PFSK-1 (cell line): ENCODE data around the gene CENPA.

Source experiments
- FOXP2 ChIP-seq: optimal IDR thresholded peaks from 2 replicates; pipeline ENCODE3; 2011; ENCODE audit warnings: borderline replicate concordance, control low read depth, inconsistent platforms; ENCODE audit not compliant: insufficient read depth; ENCODE audit errors: extremely low read length, extremely low read depth
- POLR2AphosphoS5 ChIP-seq: IDR thresholded peaks from 2 replicates; pipeline ENCODE4 v1.6.1; 2012; ENCODE audit warnings: low read depth, mild to moderate bottlenecking, control low read depth, low read length, moderate library complexity
- SIN3A ChIP-seq: IDR thresholded peaks from 2 replicates; pipeline ENCODE4 v1.6.1; 2012; ENCODE audit warnings: mild to moderate bottlenecking, low read length, moderate library complexity, borderline replicate concordance; ENCODE audit not compliant: insufficient read depth
- TAF1 ChIP-seq: IDR thresholded peaks from 2 replicates; pipeline ENCODE4 v1.6.1; 2012; ENCODE audit warnings: low read length, control low read depth, borderline replicate concordance; ENCODE audit not compliant: insufficient read depth
- TF ChIP-seq, protein P1 (sequence below), 2 experiments: IDR thresholded peaks; 2 replicates each; pipeline versions ENCODE4 v1.6.1 to v1.8.0; 2011 to 2012; ENCODE audit warnings: low read depth in 2 of 2, low read length in 2 of 2, control low read depth in 1 of 2, inconsistent platforms in 1 of 2, mild to moderate bottlenecking in 1 of 2, moderate library complexity in 1 of 2; ENCODE audit not compliant: insufficient read depth in 1 of 2

Gene CENPA

DNA sequence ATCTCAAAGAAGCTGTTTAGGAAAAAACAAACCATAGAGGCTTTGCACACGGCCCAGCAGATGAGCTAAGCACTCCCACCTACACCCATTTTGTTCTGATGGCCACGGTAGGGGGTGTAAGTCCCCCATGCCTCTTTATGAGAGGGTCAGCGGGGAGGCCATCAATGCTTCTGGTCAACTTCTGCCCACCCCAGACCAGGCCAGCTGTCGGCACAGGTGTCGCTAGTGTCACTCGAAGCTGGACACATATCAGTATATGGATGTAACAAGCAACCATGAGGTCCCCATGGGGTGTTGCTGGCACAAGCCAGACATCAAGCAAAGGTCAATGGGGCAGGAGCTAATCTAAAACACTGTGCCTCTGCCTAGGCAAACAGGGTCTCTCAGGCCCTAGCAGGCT lies 45.5 kb upstream of the CENPA start:
- TF ChIP-seq SIN3A (no peak), TAF1 (no peak), POLR2AphosphoS5 (no peak), FOXP2 (no peak)
- TF ChIP-seq, protein P1, sequence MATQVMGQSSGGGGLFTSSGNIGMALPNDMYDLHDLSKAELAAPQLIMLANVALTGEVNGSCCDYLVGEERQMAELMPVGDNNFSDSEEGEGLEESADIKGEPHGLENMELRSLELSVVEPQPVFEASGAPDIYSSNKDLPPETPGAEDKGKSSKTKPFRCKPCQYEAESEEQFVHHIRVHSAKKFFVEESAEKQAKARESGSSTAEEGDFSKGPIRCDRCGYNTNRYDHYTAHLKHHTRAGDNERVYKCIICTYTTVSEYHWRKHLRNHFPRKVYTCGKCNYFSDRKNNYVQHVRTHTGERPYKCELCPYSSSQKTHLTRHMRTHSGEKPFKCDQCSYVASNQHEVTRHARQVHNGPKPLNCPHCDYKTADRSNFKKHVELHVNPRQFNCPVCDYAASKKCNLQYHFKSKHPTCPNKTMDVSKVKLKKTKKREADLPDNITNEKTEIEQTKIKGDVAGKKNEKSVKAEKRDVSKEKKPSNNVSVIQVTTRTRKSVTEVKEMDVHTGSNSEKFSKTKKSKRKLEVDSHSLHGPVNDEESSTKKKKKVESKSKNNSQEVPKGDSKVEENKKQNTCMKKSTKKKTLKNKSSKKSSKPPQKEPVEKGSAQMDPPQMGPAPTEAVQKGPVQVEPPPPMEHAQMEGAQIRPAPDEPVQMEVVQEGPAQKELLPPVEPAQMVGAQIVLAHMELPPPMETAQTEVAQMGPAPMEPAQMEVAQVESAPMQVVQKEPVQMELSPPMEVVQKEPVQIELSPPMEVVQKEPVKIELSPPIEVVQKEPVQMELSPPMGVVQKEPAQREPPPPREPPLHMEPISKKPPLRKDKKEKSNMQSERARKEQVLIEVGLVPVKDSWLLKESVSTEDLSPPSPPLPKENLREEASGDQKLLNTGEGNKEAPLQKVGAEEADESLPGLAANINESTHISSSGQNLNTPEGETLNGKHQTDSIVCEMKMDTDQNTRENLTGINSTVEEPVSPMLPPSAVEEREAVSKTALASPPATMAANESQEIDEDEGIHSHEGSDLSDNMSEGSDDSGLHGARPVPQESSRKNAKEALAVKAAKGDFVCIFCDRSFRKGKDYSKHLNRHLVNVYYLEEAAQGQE (IDR thresholded peaks at IDR 0.05; ENCODE audit: insufficient read depth in 1 of 2, low read depth in 2 of 2, low read length in 2 of 2): no peak

DNA sequence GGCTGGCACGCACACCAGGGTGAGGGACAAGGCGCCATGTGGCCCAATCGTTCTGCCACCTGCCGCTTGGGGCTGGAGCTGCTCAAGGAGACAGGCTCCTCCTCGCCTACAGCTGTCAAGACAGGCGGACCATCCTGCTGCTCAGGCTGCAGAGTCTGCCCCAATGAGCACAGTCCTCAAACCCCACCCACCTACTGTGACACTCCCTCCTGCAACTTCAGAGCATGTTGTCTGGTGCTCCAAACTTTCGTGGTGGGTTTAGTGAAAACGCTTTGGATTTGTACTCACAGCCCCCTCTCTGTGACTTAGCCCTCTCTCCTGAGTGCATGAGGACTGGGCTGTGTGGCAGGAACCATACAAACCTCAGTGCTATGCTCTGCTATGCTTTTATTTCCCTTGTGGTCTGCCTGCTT lies 45.0 kb upstream of the CENPA start:
- TF ChIP-seq SIN3A (no peak), FOXP2 (no peak), POLR2AphosphoS5 (no peak), TAF1 (no peak)
- TF ChIP-seq, protein P1 (IDR thresholded peaks at IDR 0.05; ENCODE audit: insufficient read depth in 1 of 2, low read depth in 2 of 2, low read length in 2 of 2): no peak

- TF ChIP-seq SIN3A (no peak), TAF1 (no peak), POLR2AphosphoS5 (no peak), FOXP2 (no peak)
- TF ChIP-seq, protein P1 (IDR thresholded peaks at IDR 0.05; ENCODE audit: insufficient read depth in 1 of 2, low read depth in 2 of 2, low read length in 2 of 2): no peak
Observed at GRCh38 chr2:26742048-26742770, 43.6 kb upstream of the CENPA start.

GRCh38 chr2:26743852-26744251 lies 42.0 kb upstream of the CENPA start:
- TF ChIP-seq FOXP2: no peak
- TF ChIP-seq SIN3A: no peak
- TF ChIP-seq, protein P1 (IDR thresholded peaks at IDR 0.05; ENCODE audit: insufficient read depth in 1 of 2, low read depth in 2 of 2, low read length in 2 of 2): no peak
- no peak for TF ChIP-seq POLR2AphosphoS5
- TF ChIP-seq TAF1: no peak

- no peak for TF ChIP-seq SIN3A
- TF ChIP-seq, protein P1 (IDR thresholded peaks at IDR 0.05; ENCODE audit: insufficient read depth in 1 of 2, low read depth in 2 of 2, low read length in 2 of 2): no peak
- TF ChIP-seq POLR2AphosphoS5: no peak
- no peak for TF ChIP-seq FOXP2
- no peak for TF ChIP-seq TAF1
Observed at GRCh38 chr2:26744953-26745352, 40.9 kb upstream of the CENPA start.
